KBM-7 (cell line): ENCODE results near the gene UEVLD.
"Not testable (repeated sequence)": the region's sequence is repeated elsewhere in the genome, so short reads cannot be mapped to it uniquely, and the experiment has no call there.

Source experiments
- DNase-seq: peaks from one replicate; pipeline ENCODE4 v3.0.0-alpha.2; 2015
- in situ Hi-C: fragments of 300-500 bp; cut with MboI; formaldehyde crosslinking; loops from 2 replicates; pipeline ENCODE4 v1.14.3; 2020; ENCODE audit warnings: low sequenced_read_pairs, low pct_unique_long_range_greater_than_20kb, mixed read lengths

UEVLD gene

DNA sequence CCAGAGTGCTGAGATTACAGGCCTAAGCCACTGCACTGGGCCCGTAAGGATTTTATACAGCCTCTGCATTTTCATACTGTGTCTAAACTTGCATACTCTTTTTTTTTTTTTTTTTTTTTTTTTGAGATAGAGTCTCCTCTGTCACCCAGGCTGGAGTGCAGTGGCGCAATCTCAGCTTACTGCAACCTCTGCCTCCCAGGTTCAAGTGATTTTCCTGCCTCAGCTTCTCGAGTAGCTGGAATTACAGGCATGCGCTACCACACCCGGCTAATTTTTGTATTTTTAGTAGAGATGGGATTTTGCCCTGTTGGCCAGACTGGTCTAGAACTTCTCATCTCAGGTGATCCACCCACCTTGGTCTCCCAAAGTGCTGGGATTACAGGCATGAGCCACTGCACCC is 5.6 kb upstream of the UEVLD start:
- in situ Hi-C loops, DNase-seq: not testable (repeated sequence)

DNA sequence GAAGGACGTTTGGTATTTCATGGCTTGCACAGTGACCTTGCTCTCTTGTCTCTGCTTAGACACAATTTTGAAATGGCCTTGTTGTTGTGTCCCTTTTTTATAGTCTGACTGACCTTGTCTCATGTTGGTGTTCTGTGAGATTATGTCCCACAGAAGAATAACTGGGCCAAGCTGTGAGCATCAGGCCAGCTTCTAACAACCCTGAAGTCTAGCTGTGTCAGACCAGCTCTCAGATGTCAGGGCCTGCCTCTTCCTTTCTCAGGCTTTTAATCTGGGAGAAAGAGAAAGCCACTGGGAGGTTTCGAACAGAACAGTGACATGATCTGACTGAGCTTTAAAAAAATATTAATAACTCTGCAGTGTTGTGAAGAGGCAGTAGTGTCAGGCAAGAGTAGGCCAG is 2.0 kb upstream of the UEVLD start:
- DNase-seq, result no peak
- in situ Hi-C loops, result no loop called here

DNA sequence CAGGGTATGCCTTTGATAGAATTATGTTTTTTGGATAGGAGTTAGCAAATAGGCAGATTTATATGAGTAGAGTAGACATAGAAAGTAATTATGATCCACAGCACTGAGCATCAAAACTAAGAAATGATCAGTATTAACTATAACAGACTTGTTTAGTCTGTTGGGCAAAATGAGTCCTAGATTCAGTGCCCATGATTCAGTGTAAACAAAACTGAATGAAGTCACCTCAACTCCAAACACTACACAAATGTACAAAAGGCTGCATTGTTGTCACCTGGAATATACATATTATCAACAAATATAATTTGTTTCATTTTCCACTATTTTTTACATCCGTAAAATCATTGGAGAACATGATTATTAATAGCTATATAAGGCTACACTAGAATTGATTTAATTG is 6.7 kb downstream of the UEVLD start:
- in situ Hi-C loops, result no loop called here
- no peak for DNase-seq

- in situ Hi-C loops, result no loop called here
- no peak for DNase-seq
Measured at GRCh38 chr11:18580113-18580766, 8.3 kb downstream of the UEVLD start.

DNA sequence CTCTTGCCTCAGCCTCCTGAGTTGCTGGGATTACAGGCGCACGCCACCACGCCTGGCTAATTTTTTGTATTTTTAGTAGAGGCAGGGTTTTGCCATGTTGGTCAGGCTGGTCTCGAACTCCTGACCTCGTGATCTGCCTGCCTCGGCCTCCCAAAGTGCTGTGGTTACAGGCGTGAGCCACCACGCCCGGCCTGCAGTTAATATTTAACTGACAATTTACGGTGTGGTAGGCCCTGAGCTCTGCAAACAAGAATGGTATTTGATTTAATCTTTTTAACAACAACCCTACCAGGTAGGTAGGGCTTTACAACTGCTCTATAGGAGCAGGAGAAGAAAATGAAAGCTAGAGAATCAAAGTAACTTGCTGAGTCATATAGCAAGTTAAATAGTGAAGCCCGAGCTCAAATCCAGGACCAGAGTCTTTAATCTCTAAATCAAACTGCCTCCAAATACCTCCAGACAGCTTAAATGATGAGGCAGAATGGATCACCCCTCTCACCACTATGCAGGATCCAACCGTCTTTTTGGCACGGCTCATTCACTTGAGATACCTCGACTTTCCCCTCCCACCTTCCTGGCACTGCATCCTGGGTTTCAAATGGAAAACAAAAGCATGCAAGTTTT is 9.4 kb downstream of the UEVLD start:
- in situ Hi-C loops, result no loop called here
- no peak for DNase-seq

GRCh38 chr11:18575361-18575760 is 13.2 kb downstream of the UEVLD start:
- no peak for DNase-seq
- in situ Hi-C loops, result no loop called here

- DNase-seq, result no peak
- in situ Hi-C loops, result no loop called here
Measured at GRCh38 chr11:18567081-18567480, 21.5 kb downstream of the UEVLD start.

DNA sequence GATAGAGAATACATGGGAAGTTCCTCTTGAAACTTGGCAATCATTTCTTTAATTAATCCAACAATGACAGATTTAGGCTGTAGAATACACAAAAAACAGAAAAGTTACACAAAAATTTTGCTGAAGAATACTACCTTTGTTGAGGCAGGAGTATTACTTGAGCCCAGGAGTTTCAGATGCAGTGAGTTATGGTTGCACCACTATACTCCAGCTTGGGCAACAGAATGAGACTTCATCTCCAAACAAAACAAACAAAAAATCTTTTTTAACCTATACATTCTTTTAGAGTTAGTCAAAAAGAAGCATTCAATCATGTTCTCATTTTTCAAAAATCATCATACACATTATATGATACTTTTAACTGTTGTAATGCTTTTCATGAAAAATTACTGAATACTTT is 22.1 kb downstream of the UEVLD start:
- in situ Hi-C loops, result no loop called here
- DNase-seq, result no peak

GRCh38 chr11:18564149-18564548 is 24.4 kb downstream of the UEVLD start:
- in situ Hi-C loops, result no loop called here
- DNase-seq, result no peak

GRCh38 chr11:18563090-18563730 is 25.3 kb downstream of the UEVLD start:
- no peak for DNase-seq
- in situ Hi-C loops, result no loop called here

DNA sequence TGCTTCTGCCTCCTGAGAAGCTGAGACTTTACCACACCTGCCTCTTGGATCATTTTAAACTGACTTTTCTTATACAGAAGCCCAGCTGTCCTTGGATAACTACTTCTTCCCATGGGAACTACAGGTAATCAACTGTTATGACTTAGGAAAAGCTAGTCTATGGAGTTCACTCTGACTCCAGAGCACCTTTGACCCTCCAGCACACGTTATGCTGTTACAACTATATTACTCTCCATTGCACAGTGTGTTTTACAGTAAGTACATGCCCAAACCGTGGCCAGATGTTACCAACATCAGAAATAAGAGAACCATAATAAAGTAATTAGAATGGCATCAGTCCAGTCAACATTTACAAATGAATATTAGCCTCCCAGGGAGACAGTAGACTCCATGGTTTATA is 40.5 kb downstream of the UEVLD start:
- in situ Hi-C loops, result loop anchor here (25.0 kb wide), 1 partner anchor 189 kb away; the partner anchor contains the start of gene IGSF22

GRCh38 chr11:18540207-18541009 is 48.1 kb downstream of the UEVLD start:
- peak; percentile 35 for DNase-seq
- in situ Hi-C loops, result loop anchor here (25.0 kb wide), 1 partner anchor 197 kb away; the partner anchor contains the start of gene IGSF22

More for the DNA sequence above, 40.5 kb downstream of the UEVLD start:
- DNase-seq, result no peak

DNA sequence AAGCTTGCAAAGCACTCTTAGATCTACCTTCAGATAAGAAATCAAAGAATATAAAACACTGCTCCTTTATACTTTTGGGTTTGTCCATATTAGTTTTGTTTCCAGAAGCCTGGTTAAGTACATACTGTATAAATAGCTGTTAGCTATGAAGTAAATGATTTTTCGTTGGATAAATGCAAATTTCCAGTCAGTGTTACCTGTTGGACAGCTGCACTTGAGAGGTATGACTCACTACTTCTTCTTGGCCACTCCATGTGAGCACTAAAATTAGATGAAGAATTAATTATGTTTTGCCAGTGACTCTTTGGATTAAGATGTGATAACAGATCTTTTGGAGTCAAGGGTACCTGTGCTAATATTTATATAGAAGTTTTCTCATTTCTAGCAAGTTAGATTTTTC is 52.3 kb downstream of the UEVLD start:
- in situ Hi-C loops, result loop anchor here (25.0 kb wide), 1 partner anchor 201 kb away; the partner anchor contains the start of gene IGSF22
- no peak for DNase-seq

DNA sequence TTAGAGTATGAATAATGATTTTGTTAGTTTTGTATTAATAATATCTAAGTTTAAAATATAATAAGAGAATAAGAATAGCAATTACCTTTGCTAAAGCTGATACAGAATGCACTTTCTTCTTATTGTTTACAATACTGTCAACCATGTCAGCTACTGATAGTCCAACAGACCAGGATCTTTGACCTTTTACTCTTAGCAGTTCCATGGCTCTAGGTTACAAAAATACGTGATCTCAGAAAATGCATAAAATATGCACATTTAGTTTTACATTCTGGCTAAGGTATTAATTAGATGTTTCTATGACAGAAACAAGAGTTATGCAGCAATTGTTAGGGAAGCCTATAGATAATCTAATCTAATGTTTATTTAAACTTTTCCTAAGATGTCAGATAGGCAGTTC is 54.3 kb downstream of the UEVLD start:
- in situ Hi-C loops, result loop anchor here (25.0 kb wide), 1 partner anchor 203 kb away; the partner anchor contains the start of gene IGSF22

GRCh38 chr11:18533365-18533764 is 55.2 kb downstream of the UEVLD start:
- no peak for DNase-seq
- in situ Hi-C loops, result loop anchor here (25.0 kb wide), 1 partner anchor 204 kb away; the partner anchor contains the start of gene IGSF22

More for the DNA sequence above, 54.3 kb downstream of the UEVLD start:
- DNase-seq, result no peak

DNA sequence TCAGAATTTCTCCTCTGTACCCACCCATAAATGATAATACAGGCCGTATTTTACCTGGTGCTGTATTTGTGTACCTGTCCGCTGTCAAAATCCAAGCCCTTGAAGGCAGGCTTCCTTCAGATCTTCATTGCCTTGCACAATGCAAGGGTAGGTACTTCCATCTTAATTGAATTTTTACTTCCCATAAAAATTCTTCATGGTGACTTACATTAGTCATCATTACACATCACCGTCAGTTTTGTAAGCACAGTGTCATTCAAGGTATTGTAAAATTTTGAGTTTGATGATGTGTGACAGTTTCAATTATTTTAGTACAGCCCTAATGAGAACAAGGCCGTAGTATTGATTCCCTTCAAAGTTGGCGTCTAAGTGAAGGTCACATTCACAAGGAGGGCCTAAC is 61.0 kb downstream of the UEVLD start:
- peak; percentile 28 for DNase-seq
- in situ Hi-C loops, result loop anchor here (25.0 kb wide), 1 partner anchor 210 kb away; the partner anchor contains the start of gene IGSF22

DNA sequence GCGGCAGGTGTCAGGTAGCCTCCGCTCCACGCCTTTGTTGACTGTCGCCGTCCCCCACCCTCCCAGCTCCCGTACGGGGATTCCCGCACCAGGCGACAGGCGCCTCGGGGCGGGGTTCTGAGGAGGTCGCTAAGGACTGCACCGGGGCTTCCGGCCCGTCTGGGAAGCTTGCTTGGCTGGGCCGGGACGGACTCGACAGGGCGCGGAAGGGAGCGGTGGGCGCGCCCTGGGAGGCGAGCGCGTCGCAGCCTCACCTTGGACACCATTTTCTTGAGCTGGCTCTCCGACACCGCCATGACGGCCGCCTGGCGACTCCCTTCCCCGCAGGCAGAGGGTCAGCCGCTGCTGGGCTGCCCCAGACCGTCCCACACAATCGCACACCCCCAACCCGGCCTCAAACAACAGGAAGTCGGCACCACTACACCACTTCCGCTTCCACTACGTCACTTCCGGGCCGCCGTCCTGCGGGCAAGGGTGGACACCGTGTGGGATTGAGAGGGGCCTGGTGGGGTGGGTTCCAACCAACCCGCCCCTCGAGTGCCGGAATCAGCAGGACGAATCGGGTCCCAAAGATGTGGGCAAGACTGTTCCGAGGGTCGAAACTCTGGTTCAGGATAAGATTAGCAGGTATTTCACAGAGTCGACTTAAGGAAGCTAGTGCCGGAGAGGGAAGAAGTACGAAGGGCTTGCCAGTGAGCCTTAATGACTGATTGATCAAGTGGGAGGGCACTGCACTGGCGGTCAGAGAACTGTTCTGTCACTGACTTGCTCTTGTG is 61.8 kb downstream of the UEVLD start, which contains the start of gene TSG101:
TSG101 (minus strand) TSS at position 422 of the 776 bp plus-strand sequence; CDS start at position 296, 126 bp downstream.
- DNase-seq, result peak; percentile 98
- in situ Hi-C loops, result loop anchor here (25.0 kb wide), 1 partner anchor 211 kb away; the partner anchor contains the start of gene IGSF22

GRCh38 chr11:18526130-18526520 is 62.4 kb downstream of the UEVLD start:
- in situ Hi-C loops, result loop anchor here (25.0 kb wide), 1 partner anchor 211 kb away; the partner anchor contains the start of gene IGSF22
- DNase-seq, result no peak
